Measurements from ENCODE around the gene LRP1B. TPM values are rescaled to one million over a fixed set of nuclear protein-coding genes. Genes with fewer than 3 reads are reported as not detected.
"Not testable (repeated sequence)": the region's sequence is repeated elsewhere in the genome, so short reads cannot be mapped to it uniquely, and the experiment has no call there.

The LRP1B gene
- total RNA-seq, 1 donor from 2014 or later, result not detected

GRCh38 chr2:141835103-141835502 lies 295.7 kb downstream of the LRP1B start:
- ATAC-seq, result no peak

GRCh38 chr2:141828761-141829160 lies 302.1 kb downstream of the LRP1B start:
- ATAC-seq (no peak), DNase-seq (ENCODE audit: missing footprints) (no peak)
- intact Hi-C loops (cut with DNase I), result no loop called here

More at GRCh38 chr2:141835103-141835502, 295.7 kb downstream of the LRP1B start:
- intact Hi-C loops (cut with DNase I), result no loop called here
- no peak for DNase-seq (ENCODE audit: missing footprints)

GRCh38 chr2:141824790-141825189 lies 306.0 kb downstream of the LRP1B start:
- intact Hi-C loops (cut with DNase I), result no loop called here
- no peak for ATAC-seq
- no peak for DNase-seq (ENCODE audit: missing footprints)

GRCh38 chr2:141820893-141821292 lies 309.9 kb downstream of the LRP1B start:
- intact Hi-C loops (cut with DNase I), result no loop called here
- DNase-seq (ENCODE audit: missing footprints) (no peak), ATAC-seq (no peak)

GRCh38 chr2:141815320-141815719 lies 315.5 kb downstream of the LRP1B start:
- intact Hi-C loops (cut with DNase I); ATAC-seq; DNase-seq (ENCODE audit: missing footprints): not testable (repeated sequence)

GRCh38 chr2:141814150-141814549 lies 316.7 kb downstream of the LRP1B start:
- intact Hi-C loops (cut with DNase I), result no loop called here
- ATAC-seq (no peak), DNase-seq (ENCODE audit: missing footprints) (no peak)

GRCh38 chr2:141810148-141810547 lies 320.7 kb downstream of the LRP1B start:
- intact Hi-C loops (cut with DNase I), result no loop called here
- no peak for DNase-seq (ENCODE audit: missing footprints)
- no peak for ATAC-seq

- no peak for ATAC-seq
- DNase-seq (ENCODE audit: missing footprints), result no peak
- intact Hi-C loops (cut with DNase I), result no loop called here
Measured at GRCh38 chr2:141806090-141806489, 324.7 kb downstream of the LRP1B start.

GRCh38 chr2:141805302-141805701 lies 325.5 kb downstream of the LRP1B start:
- intact Hi-C loops (cut with DNase I), result no loop called here
- no peak for DNase-seq (ENCODE audit: missing footprints)
- no peak for ATAC-seq

- no peak for DNase-seq (ENCODE audit: missing footprints)
- intact Hi-C loops (cut with DNase I), result no loop called here
- no peak for ATAC-seq
Measured at GRCh38 chr2:141796449-141796848, 334.4 kb downstream of the LRP1B start.

- ATAC-seq (no peak), DNase-seq (ENCODE audit: missing footprints) (no peak)
- intact Hi-C loops (cut with DNase I), result no loop called here
Measured at GRCh38 chr2:141791521-141791920, 339.3 kb downstream of the LRP1B start.

GRCh38 chr2:141782574-141782973 lies 348.2 kb downstream of the LRP1B start:
- ATAC-seq (no peak), DNase-seq (ENCODE audit: missing footprints) (no peak)
- intact Hi-C loops (cut with DNase I), result no loop called here

GRCh38 chr2:141778315-141778835 lies 352.4 kb downstream of the LRP1B start:
- DNase-seq (ENCODE audit: missing footprints), result no peak
- intact Hi-C loops (cut with DNase I), result no loop called here
- no peak for ATAC-seq

- ATAC-seq (no peak), DNase-seq (ENCODE audit: missing footprints) (no peak)
- intact Hi-C loops (cut with DNase I), result no loop called here
Measured at GRCh38 chr2:141770530-141770929, 360.3 kb downstream of the LRP1B start.

- DNase-seq (ENCODE audit: missing footprints), result no peak
- ATAC-seq, result no peak
- intact Hi-C loops (cut with DNase I), result no loop called here
Measured at GRCh38 chr2:141767691-141768090, 363.1 kb downstream of the LRP1B start.

- intact Hi-C loops (cut with DNase I), result no loop called here
- ATAC-seq (no peak), DNase-seq (ENCODE audit: missing footprints) (no peak)
Measured at GRCh38 chr2:141767051-141767450, 363.8 kb downstream of the LRP1B start.

- ATAC-seq, result no peak
- intact Hi-C loops (cut with DNase I), result no loop called here
- no peak for DNase-seq (ENCODE audit: missing footprints)
Measured at GRCh38 chr2:141766225-141766624, 364.6 kb downstream of the LRP1B start.

- ATAC-seq, result no peak
- DNase-seq (ENCODE audit: missing footprints), result no peak
- intact Hi-C loops (cut with DNase I), result no loop called here
Measured at GRCh38 chr2:141748616-141749015, 382.2 kb downstream of the LRP1B start.

GRCh38 chr2:141741652-141742051 lies 389.2 kb downstream of the LRP1B start:
- ATAC-seq (no peak), DNase-seq (ENCODE audit: missing footprints) (no peak)
- intact Hi-C loops (cut with DNase I), result no loop called here

- ATAC-seq (no peak), DNase-seq (ENCODE audit: missing footprints) (no peak)
- intact Hi-C loops (cut with DNase I), result no loop called here
Measured at GRCh38 chr2:141737492-141738255, 393.1 kb downstream of the LRP1B start.

- DNase-seq (ENCODE audit: missing footprints) (no peak), ATAC-seq (no peak)
- intact Hi-C loops (cut with DNase I), result no loop called here
Measured at GRCh38 chr2:141736466-141736865, 394.4 kb downstream of the LRP1B start.
